Thyroid gland (tissue), 4 donors: Measurements from ENCODE around the gene ABR.

ENCODE experiments used
- CTCF ChIP-seq, 6 experiments: fragments of 200-600 bp in 3 of 6; fragments of 450-650 bp in 3 of 6; sonication (generic) in 3 of 6; IDR thresholded peaks; one replicate each; pipeline ENCODE4 v1.5.1; 2016 to 2019; ENCODE audit warnings: antibody characterized with exemption in 6 of 6, mild to moderate bottlenecking in 2 of 6, inconsistent platforms in 1 of 6, moderate library complexity in 1 of 6
- POLR2A ChIP-seq, 2 donors: fragments of 450-650 bp; IDR thresholded peaks; one replicate each; pipeline ENCODE4 v1.6.1; 2017; ENCODE audit warnings: antibody characterized with exemption in 2 of 2, mild to moderate bottlenecking in 2 of 2, moderate library complexity in 1 of 2

GRCh38 chr17:1156864-1157263 is 22.9 kb downstream of the ABR start:
- TF ChIP-seq CTCF (IDR thresholded peaks at IDR 0.05) (no peak), POLR2A (IDR thresholded peaks at IDR 0.05) (no peak)
